T-helper 1 cell treated with Interleukin-12 subunit alpha and Interleukin-12 subunit beta and Interleukin-4 antibody, amounts not matched to agents 30 μg/mL and 1 μg/mL, for 36 hours (primary cell): ENCODE results near the gene TAB3.

Experiments
- H3K27ac Mint-ChIP-seq: one replicate; pipeline ENCODE4 v1.8.0; 2021; ENCODE audit warnings: mild to moderate bottlenecking, mixed read lengths
- H3K27me3 Mint-ChIP-seq: one replicate; pipeline ENCODE4 v1.8.0; 2021; ENCODE audit warnings: low read depth, mixed read lengths
- H3K36me3 Mint-ChIP-seq: one replicate; pipeline ENCODE4 v1.8.0; 2021; ENCODE audit warnings: low read depth, mixed read lengths
- H3K4me1 Mint-ChIP-seq: one replicate; pipeline ENCODE4 v1.8.0; 2021; ENCODE audit warnings: low read depth, mixed read lengths
- H3K4me3 Mint-ChIP-seq: one replicate; pipeline ENCODE4 v1.8.0; 2021; ENCODE audit warnings: mild to moderate bottlenecking, moderate library complexity, mixed read lengths
- H3K9me3 Mint-ChIP-seq: one replicate; pipeline ENCODE4 v1.8.0; 2021; ENCODE audit warnings: mixed read lengths

The TAB3 gene, protein sequence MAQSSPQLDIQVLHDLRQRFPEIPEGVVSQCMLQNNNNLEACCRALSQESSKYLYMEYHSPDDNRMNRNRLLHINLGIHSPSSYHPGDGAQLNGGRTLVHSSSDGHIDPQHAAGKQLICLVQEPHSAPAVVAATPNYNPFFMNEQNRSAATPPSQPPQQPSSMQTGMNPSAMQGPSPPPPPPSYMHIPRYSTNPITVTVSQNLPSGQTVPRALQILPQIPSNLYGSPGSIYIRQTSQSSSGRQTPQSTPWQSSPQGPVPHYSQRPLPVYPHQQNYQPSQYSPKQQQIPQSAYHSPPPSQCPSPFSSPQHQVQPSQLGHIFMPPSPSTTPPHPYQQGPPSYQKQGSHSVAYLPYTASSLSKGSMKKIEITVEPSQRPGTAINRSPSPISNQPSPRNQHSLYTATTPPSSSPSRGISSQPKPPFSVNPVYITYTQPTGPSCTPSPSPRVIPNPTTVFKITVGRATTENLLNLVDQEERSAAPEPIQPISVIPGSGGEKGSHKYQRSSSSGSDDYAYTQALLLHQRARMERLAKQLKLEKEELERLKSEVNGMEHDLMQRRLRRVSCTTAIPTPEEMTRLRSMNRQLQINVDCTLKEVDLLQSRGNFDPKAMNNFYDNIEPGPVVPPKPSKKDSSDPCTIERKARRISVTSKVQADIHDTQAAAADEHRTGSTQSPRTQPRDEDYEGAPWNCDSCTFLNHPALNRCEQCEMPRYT

DNA sequence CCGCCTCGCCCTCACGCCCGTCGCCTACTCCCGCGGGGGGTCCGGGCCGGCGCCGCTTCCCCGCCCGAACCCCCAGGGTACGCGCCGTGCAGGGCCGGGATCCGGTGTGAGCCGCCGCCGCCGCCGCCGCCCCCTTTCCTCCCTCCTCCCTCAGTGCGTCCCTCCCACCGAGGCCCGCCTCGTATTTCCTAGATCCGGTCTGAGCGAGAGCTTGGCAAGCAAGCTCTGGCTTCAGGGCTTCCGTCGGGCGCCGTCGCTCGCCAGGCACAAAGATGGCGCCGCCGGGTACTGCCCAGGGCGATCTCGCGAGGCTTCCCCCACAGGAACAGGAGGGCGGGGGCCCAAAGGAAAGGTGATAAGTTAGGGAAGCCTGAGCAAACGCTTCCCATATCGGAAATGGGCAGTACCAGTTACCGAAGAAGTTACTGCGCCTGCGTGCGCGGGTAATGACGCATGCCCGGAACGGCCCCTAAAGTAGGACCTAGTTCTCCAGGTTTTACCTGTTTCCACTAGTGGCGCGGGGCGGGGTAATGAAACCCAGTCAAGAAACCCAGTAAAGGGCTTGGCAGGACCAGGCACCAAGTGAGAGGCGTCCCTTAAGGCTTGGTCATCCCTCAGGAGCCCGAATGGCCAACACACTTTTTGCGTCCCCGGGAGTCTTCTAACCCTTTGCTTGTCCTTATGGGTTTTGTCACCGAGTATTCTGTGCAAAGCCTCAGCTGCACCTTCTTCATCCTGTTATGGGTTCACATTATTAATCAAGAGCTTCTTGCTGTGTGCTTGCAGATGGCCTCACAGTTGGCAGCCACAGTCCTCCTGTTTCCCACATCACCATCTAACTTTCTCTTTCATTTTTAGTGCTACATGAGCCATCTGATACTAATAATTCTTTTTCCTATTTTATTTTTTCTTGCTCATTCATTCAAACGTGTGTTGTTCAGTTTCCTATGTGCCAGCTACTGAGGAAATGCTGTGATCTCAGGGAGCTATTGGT, at the start of gene TAB3:
Gene TAB3 (minus strand): TSS at position 108 of the 994 bp plus-strand sequence. CDS start 29,666 bp downstream, outside the sequence.
- Mint-ChIP-seq H3K27ac (peak within 1 kb of the TSS; percentile 98), H3K36me3 (peaks cover 5% of the 10 kb centered on the region), H3K4me3 (peak within 1 kb of the TSS; percentile 91), H3K27me3 (no peaks in the 10 kb centered on the region), H3K9me3 (no peaks in the 10 kb centered on the region), H3K4me1 (peaks cover 18% of the 10 kb centered on the region)

DNA sequence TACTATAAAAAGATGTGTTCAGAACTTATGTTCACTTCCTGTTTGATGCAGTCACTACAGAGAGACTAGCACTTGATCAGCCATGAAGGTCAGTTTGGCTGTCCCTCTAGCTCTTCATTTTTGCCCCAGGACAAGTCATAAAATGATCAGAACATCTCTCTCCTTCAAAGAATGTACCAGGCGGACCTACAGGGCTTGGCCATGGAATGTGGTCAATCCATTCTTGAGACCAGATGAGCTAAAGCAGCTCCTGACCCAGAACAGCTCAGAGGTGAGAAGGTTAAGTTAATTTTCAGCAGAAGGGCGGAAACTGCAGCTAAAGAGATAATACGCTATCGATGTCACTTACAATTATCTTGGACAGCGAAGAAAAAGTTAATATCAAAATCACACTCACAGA, 49.2 kb upstream of the TAB3 start:
- no peak overlapping the region for H3K27ac Mint-ChIP-seq
- no peaks in the 10 kb centered on the region for H3K36me3 Mint-ChIP-seq
- no peaks in the 10 kb centered on the region for H3K27me3 Mint-ChIP-seq
- no peaks in the 10 kb centered on the region for H3K4me1 Mint-ChIP-seq
- no peak overlapping the region for H3K4me3 Mint-ChIP-seq
- H3K9me3 Mint-ChIP-seq: no peaks in the 10 kb centered on the region

- no peak overlapping the region for H3K27ac Mint-ChIP-seq
- H3K4me1 Mint-ChIP-seq: no peaks in the 10 kb centered on the region
- no peaks in the 10 kb centered on the region for H3K36me3 Mint-ChIP-seq
- H3K4me3 Mint-ChIP-seq: no peak overlapping the region
- no peaks in the 10 kb centered on the region for H3K27me3 Mint-ChIP-seq
- H3K9me3 Mint-ChIP-seq: no peaks in the 10 kb centered on the region
Observed at GRCh38 chrX:30935985-30936384, 46.9 kb upstream of the TAB3 start.

- Mint-ChIP-seq H3K27ac (no peak overlapping the region), H3K4me1 (no peaks in the 10 kb centered on the region), H3K27me3 (no peaks in the 10 kb centered on the region), H3K9me3 (no peaks in the 10 kb centered on the region), H3K36me3 (no peaks in the 10 kb centered on the region), H3K4me3 (no peak overlapping the region)
Observed at GRCh38 chrX:30931920-30932319, 42.9 kb upstream of the TAB3 start.

- Mint-ChIP-seq H3K27ac (no peak overlapping the region), H3K27me3 (no peaks in the 10 kb centered on the region), H3K4me3 (no peak overlapping the region), H3K4me1 (no peaks in the 10 kb centered on the region), H3K36me3 (no peaks in the 10 kb centered on the region), H3K9me3 (no peaks in the 10 kb centered on the region)
Observed at GRCh38 chrX:30930679-30931078, 41.6 kb upstream of the TAB3 start.

- Mint-ChIP-seq H3K4me3 (no peak overlapping the region), H3K9me3 (no peaks in the 10 kb centered on the region), H3K27ac (no peak overlapping the region), H3K27me3 (no peaks in the 10 kb centered on the region), H3K4me1 (no peaks in the 10 kb centered on the region), H3K36me3 (no peaks in the 10 kb centered on the region)
Observed at GRCh38 chrX:30930143-30930542, 41.1 kb upstream of the TAB3 start.

- no peaks in the 10 kb centered on the region for H3K4me1 Mint-ChIP-seq
- H3K36me3 Mint-ChIP-seq: no peaks in the 10 kb centered on the region
- H3K9me3 Mint-ChIP-seq: no peaks in the 10 kb centered on the region
- H3K27me3 Mint-ChIP-seq: peaks cover 4% of the 10 kb centered on the region
- no peak overlapping the region for H3K4me3 Mint-ChIP-seq
- no peak overlapping the region for H3K27ac Mint-ChIP-seq
Observed at GRCh38 chrX:30920271-30920670, 31.2 kb upstream of the TAB3 start.

- Mint-ChIP-seq H3K9me3 (no peaks in the 10 kb centered on the region), H3K36me3 (no peaks in the 10 kb centered on the region), H3K4me3 (no peak overlapping the region)
Observed at GRCh38 chrX:30918480-30918879, 29.4 kb upstream of the TAB3 start.

DNA sequence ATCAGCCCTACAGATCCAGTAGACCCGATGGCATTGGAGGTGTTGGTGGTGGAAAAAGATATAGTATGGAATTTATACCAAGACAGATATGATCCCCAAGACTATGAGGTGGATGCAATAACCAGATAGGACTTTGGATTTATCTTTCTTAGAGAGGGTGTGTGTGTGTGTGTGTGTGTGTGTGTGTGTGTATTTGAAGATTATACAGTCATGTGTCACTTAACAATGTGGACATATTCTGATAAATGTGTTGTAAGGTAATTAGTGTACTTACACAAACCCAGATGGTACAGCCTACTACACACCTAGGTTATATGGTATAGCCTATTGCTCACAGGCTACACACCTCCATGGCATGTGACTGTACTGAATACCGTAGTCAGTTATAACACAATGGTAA, 24.4 kb upstream of the TAB3 start:
- no peak overlapping the region for H3K4me3 Mint-ChIP-seq
- H3K27me3 Mint-ChIP-seq: peaks cover 4% of the 10 kb centered on the region
- H3K9me3 Mint-ChIP-seq: no peaks in the 10 kb centered on the region
- no peaks in the 10 kb centered on the region for H3K36me3 Mint-ChIP-seq
- peaks cover 5% of the 10 kb centered on the region for H3K4me1 Mint-ChIP-seq
- no peak overlapping the region for H3K27ac Mint-ChIP-seq

More at GRCh38 chrX:30918480-30918879, 29.4 kb upstream of the TAB3 start:
- H3K4me1 Mint-ChIP-seq: no peaks in the 10 kb centered on the region
- peaks cover 4% of the 10 kb centered on the region for H3K27me3 Mint-ChIP-seq
- H3K27ac Mint-ChIP-seq: no peak overlapping the region

GRCh38 chrX:30910124-30910860, 21.2 kb upstream of the TAB3 start:
- Mint-ChIP-seq H3K27me3 (peaks cover 4% of the 10 kb centered on the region), H3K4me3 (no peak overlapping the region), H3K9me3 (no peaks in the 10 kb centered on the region), H3K36me3 (no peaks in the 10 kb centered on the region), H3K27ac (peak overlapping the region; percentile 55), H3K4me1 (peaks cover 5% of the 10 kb centered on the region)

- H3K9me3 Mint-ChIP-seq: no peaks in the 10 kb centered on the region
- H3K4me3 Mint-ChIP-seq: no peak overlapping the region
- H3K4me1 Mint-ChIP-seq: peaks cover 5% of the 10 kb centered on the region
- no peak overlapping the region for H3K27ac Mint-ChIP-seq
- H3K36me3 Mint-ChIP-seq: no peaks in the 10 kb centered on the region
- H3K27me3 Mint-ChIP-seq: peaks cover 21% of the 10 kb centered on the region
Observed at GRCh38 chrX:30906726-30907125, 17.7 kb upstream of the TAB3 start.

DNA sequence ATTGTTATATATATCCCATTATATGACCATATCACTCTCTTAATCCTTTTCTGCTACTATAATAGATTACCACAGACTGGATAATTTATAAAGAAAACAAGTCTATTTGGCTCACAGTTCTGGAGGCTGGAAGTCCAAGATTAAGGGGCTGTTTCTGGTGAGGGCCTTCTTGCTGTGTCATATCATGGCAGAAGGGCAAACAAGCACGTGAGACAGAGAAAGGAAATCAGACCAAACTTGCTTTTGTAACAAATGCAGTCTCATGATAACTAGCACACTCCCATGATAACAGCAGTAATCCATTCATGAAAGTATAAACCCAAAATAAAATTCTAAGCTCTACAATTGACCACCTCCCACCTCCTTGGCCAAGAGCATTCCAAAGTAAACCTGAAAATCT, 16.3 kb upstream of the TAB3 start:
- Mint-ChIP-seq H3K9me3 (no peaks in the 10 kb centered on the region), H3K27ac (no peak overlapping the region), H3K4me3 (no peak overlapping the region), H3K27me3 (peaks cover 25% of the 10 kb centered on the region), H3K36me3 (no peaks in the 10 kb centered on the region), H3K4me1 (peaks cover 1% of the 10 kb centered on the region)

DNA sequence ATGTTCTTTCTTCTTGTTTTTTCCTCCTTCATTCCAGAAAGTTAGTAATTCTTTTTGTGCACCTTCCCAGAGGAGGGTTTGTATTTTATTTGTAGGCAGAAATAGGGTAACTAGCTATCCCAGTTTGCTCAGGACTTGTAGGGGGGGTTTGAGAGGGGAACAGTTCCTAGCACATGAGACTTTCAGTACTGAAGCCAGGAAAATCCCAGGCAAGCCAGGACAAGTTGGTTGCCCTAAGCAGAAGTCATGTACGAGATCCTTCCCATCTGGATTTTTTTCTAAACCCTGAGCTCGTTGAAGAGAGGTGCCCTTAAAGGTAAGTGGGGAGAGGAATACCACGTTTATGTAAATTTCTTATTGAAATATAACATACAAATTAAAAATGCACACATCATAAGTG, 15.6 kb upstream of the TAB3 start:
- Mint-ChIP-seq H3K27me3 (peaks cover 25% of the 10 kb centered on the region), H3K9me3 (no peaks in the 10 kb centered on the region), H3K4me1 (peaks cover 6% of the 10 kb centered on the region), H3K36me3 (no peaks in the 10 kb centered on the region), H3K27ac (no peak overlapping the region), H3K4me3 (no peak overlapping the region)

- no peaks in the 10 kb centered on the region for H3K9me3 Mint-ChIP-seq
- H3K4me3 Mint-ChIP-seq: no peak overlapping the region
- H3K27ac Mint-ChIP-seq: no peak overlapping the region
- H3K27me3 Mint-ChIP-seq: peaks cover 25% of the 10 kb centered on the region
- peaks cover 9% of the 10 kb centered on the region for H3K4me1 Mint-ChIP-seq
- H3K36me3 Mint-ChIP-seq: no peaks in the 10 kb centered on the region
Observed at GRCh38 chrX:30904186-30904585, 15.1 kb upstream of the TAB3 start.
